Keratinocyte (primary cell): ENCODE data around the gene IDH3A.

ENCODE experiments used
- CTCF ChIP-seq, 3 experiments: IDR thresholded peaks in 1 of 3; conservative IDR thresholded peaks in 1 of 3; optimal IDR thresholded peaks in 1 of 3; 2 replicates in 2 of 3; 3 replicates in 1 of 3; pipeline versions ENCODE3 to v1.5.1; 2011; ENCODE audit warnings: low read length in 3 of 3, mild to moderate bottlenecking in 3 of 3, moderate library complexity in 2 of 3, control low read depth in 1 of 3, inconsistent platforms in 1 of 3; ENCODE audit not compliant: insufficient read depth in 2 of 3; ENCODE audit errors: extremely low read depth in 1 of 3
- EZH2 ChIP-seq: IDR thresholded peaks from one replicate; pipeline ENCODE4 v1.6.1; 2012; ENCODE audit warnings: inconsistent platforms, mild to moderate bottlenecking, low read length, moderate library complexity

- TF ChIP-seq CTCF (optimal IDR thresholded peaks at IDR 0.05 in 1 of 3, IDR thresholded peaks at IDR 0.05 in 1 of 3, conservative IDR thresholded peaks at IDR 0.05 in 1 of 3; ENCODE audit: extremely low read depth in 1 of 3, insufficient read depth in 2 of 3, low read length in 3 of 3) (no peak), EZH2 (no peak)
Measured at GRCh38 chr15:78112551-78112950, 36.6 kb upstream of the IDH3A start.
